Measurements from ENCODE around the gene PRKRA.
A peak's percentile ranks its signal among the peaks of the same experiment; 100 is the strongest.

The PRKRA gene

DNA sequence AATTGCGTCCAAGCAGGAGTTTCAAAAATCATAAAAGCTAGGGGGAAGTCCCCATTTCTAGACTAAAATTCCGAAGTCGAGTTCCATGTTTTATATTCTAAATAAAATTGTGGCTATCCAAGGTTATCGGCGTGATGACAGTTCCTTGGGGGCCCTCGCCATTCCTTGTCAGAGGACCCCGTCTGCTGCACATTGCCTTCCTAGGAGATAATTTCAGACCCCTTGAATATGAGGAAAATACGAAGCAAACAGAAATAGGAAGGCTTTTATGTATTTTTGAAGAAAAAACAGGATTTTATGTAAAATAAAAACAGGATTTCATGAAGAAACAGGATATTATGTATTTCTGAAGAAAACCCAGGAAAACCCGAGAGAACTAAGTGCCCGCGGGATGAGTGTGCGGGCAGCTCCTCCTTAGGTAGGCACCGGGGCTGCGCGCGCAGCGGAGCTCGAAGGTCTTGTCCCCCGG is 28.8 kb upstream of the PRKRA start:
- H3K9ac ChIP-seq, result no peak overlapping the region
- H3K4me1 ChIP-seq, result peaks cover 3% of the 10 kb centered on the region
- H3K27me3 ChIP-seq (ENCODE audit: control insufficient read depth, insufficient read depth, low read length), result no peaks in the 10 kb centered on the region
- peak overlapping the region; percentile 80 for H3K4me2 ChIP-seq (ENCODE audit: low read length)
- TF ChIP-seq, protein P1, sequence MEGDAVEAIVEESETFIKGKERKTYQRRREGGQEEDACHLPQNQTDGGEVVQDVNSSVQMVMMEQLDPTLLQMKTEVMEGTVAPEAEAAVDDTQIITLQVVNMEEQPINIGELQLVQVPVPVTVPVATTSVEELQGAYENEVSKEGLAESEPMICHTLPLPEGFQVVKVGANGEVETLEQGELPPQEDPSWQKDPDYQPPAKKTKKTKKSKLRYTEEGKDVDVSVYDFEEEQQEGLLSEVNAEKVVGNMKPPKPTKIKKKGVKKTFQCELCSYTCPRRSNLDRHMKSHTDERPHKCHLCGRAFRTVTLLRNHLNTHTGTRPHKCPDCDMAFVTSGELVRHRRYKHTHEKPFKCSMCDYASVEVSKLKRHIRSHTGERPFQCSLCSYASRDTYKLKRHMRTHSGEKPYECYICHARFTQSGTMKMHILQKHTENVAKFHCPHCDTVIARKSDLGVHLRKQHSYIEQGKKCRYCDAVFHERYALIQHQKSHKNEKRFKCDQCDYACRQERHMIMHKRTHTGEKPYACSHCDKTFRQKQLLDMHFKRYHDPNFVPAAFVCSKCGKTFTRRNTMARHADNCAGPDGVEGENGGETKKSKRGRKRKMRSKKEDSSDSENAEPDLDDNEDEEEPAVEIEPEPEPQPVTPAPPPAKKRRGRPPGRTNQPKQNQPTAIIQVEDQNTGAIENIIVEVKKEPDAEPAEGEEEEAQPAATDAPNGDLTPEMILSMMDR (IDR thresholded peaks at IDR 0.05), result no peak
- peak overlapping the region; percentile 78 for H2AFZ ChIP-seq
- H3K27ac ChIP-seq, result peak overlapping the region; percentile 94
- H3K36me3 ChIP-seq (ENCODE audit: control insufficient read depth, insufficient read depth, low read length), result no peaks in the 10 kb centered on the region
- peaks cover 16% of the 10 kb centered on the region for H3K79me2 ChIP-seq
- H3K9me3 ChIP-seq (ENCODE audit: control insufficient read depth, low read length), result no peaks in the 10 kb centered on the region
- H3K4me3 ChIP-seq (ENCODE audit: low read depth, low read length), result peak overlapping the region; percentile 81

DNA sequence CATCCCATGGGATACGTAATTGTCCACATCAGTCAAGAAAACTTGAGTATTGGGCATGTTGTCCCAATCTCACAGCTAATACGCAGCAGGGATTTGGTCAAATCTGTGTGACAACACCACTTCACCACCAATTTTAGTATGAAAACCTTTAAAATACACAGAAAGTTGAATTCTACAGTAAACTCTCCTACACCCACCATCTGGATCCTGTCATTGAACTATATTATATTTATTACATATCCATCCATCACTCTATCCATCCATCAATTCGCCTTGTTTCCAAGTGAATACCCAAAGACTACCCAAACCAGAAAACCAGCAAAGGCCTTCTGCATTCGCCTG is 28.3 kb upstream of the PRKRA start:
- Histone ChIP-seq H3K79me2 (peaks cover 11% of the 10 kb centered on the region), H3K27me3 (ENCODE audit: control insufficient read depth, insufficient read depth, low read length) (no peaks in the 10 kb centered on the region), H2AFZ (peak overlapping the region; percentile 78), H3K4me2 (ENCODE audit: low read length) (peak overlapping the region; percentile 99), H3K4me3 (ENCODE audit: low read depth, low read length) (peak overlapping the region; percentile 67), H3K9me3 (ENCODE audit: control insufficient read depth, low read length) (no peaks in the 10 kb centered on the region), H3K9ac (no peak overlapping the region), H3K4me1 (peaks cover 3% of the 10 kb centered on the region), H3K36me3 (ENCODE audit: control insufficient read depth, insufficient read depth, low read length) (no peaks in the 10 kb centered on the region), H3K27ac (peak overlapping the region; percentile 94)
- TF ChIP-seq, protein P1 (IDR thresholded peaks at IDR 0.05), result no peak

DNA sequence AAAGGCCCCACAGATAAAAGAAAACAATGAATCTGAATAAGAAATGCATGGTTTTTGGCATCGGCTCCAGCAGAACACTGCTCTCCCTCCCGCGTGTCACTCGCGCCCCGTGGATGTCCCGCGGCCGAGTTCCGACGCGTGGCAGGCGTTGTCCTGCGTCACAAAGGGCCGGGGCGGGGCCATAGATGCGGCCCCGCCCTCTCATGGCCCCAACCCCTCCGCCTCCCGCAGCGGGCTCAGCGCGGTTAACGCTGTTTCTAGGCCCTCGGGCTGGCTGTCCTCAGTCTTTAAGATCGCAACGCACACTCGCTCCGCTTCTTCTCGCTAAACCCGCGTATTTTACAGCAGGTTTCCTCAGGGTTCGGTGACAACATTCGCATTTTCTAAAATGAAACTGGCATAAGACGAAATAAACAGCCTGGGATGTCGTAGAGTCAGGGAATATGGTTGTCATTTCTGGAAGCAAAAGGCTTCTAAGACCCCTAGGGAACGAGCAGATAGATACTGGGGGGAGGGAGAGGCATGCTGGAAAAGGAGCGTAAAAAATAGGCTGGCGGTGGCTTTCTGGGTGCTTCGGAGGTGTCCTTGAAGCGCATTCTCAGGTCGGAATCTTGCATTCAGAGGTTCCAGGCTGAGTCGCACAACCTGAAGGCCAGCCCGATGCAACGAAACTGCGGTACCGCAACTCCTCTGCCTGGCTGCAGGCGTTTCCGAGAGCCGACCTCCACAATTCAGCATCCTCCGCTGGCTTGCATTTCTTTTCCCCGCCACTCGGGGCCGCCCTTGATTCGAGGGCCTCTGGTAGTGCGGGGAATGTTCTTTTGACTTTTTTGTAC is 27.7 kb upstream of the PRKRA start, which contains the start of gene FKBP7:
FKBP7 (minus strand) TSS at position 162 of the 836 bp plus-strand sequence; CDS start at position 61, 101 bp downstream.
- peaks cover 3% of the 10 kb centered on the region for H3K4me1 ChIP-seq

DNA sequence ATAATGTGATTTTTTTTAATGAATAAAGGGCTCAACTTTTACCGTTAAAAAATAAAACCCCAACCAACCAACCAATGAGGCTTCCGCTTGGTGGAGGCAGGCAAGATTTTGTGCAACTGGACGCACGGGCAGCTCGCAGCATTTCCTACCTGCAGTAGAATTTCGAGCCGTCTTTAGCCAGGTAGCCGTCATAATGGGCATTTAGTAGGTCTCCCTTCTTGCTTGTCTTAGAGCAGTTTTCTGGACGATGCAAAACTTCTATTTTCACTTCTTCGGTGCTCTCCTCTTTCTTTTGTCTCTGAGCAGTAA is 27.1 kb upstream of the PRKRA start:
- peaks cover 3% of the 10 kb centered on the region for H3K4me1 ChIP-seq
- H3K9ac ChIP-seq, result no peak overlapping the region
- H3K4me3 ChIP-seq (ENCODE audit: low read depth, low read length), result peak overlapping the region; percentile 67

More for the DNA sequence above, 27.7 kb upstream of the PRKRA start, which contains the start of gene FKBP7:
- Histone ChIP-seq H3K4me3 (ENCODE audit: low read depth, low read length) (peak within 1 kb of the TSS; percentile 67), H3K9me3 (ENCODE audit: control insufficient read depth, low read length) (no peaks in the 10 kb centered on the region), H3K9ac (no peak within 1 kb of the TSS), H3K36me3 (ENCODE audit: control insufficient read depth, insufficient read depth, low read length) (no peaks in the 10 kb centered on the region), H3K79me2 (peaks cover 9% of the 10 kb centered on the region), H3K27ac (peak within 1 kb of the TSS; percentile 94), H2AFZ (peak within 1 kb of the TSS; percentile 78), H3K4me2 (ENCODE audit: low read length) (peak within 1 kb of the TSS; percentile 99), H3K27me3 (ENCODE audit: control insufficient read depth, insufficient read depth, low read length) (no peaks in the 10 kb centered on the region)
- TF ChIP-seq, protein P1 (IDR thresholded peaks at IDR 0.05), result peak; percentile 70

More for the DNA sequence above, 27.1 kb upstream of the PRKRA start:
- peak overlapping the region; percentile 99 for H3K4me2 ChIP-seq (ENCODE audit: low read length)
- TF ChIP-seq, protein P1 (IDR thresholded peaks at IDR 0.05), result no peak
- no peaks in the 10 kb centered on the region for H3K9me3 ChIP-seq (ENCODE audit: control insufficient read depth, low read length)
- H2AFZ ChIP-seq, result peak overlapping the region; percentile 78
- peak overlapping the region; percentile 94 for H3K27ac ChIP-seq
- H3K36me3 ChIP-seq (ENCODE audit: control insufficient read depth, insufficient read depth, low read length), result no peaks in the 10 kb centered on the region
- peaks cover 9% of the 10 kb centered on the region for H3K79me2 ChIP-seq
- no peaks in the 10 kb centered on the region for H3K27me3 ChIP-seq (ENCODE audit: control insufficient read depth, insufficient read depth, low read length)

Data from parathyroid adenoma (tissue), 2 donors.